ENCODE results near the gene IL20.

The IL20 gene

DNA sequence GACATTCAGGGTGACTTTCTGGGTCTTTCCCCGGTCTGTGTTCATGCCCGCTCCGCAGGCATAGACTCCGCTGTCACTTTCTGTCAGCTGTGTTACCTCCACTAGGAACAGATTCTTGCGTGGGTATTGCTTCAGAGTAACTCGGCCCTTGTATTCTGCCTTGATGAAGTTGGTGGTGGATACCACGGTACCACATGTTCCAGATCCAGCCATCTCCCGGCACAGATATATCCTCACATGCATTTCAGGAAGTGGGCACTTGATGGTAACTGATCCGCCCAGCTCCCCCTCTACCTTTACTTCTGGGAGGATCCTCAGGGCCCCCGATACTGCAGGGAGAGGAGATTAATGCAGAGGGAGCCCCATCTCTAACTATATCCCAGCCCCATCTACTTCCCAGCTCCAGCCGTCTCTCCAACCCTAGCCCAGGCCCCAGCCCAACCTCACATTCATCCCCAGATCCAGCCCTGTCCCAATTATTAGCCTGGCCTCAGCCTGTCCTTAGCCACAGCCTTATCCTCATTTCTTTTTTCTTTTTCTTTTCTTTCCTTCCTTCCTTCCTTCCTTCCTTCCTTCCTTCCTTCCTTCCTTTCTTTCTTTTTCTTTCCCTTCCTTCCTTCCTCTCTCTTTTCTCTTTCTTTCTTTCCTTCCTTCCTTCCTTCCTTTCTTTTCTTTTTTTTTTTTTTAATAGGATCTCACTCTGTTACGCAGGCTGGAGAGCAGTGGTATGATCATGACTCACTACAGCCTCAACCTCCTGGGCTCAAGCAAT is 48.5 kb downstream of the IL20 start:
- Histone ChIP-seq H4K20me1 (ENCODE audit: insufficient read depth, low read length) (no peaks in the 10 kb centered on the region), H3K9me3 (ENCODE audit: insufficient read depth, low read length) (no peaks in the 10 kb centered on the region), H3K36me3 (replicated peaks; ENCODE audit: low read depth, low read length) (no peaks in the 10 kb centered on the region), H3K27me3 (ENCODE audit: low read depth, low read length) (peaks cover 16% of the 10 kb centered on the region), H2AFZ (ENCODE audit: low read depth, low read length) (no peak overlapping the region), H3K79me2 (ENCODE audit: low read length) (no peaks in the 10 kb centered on the region), H3K4me2 (ENCODE audit: low read length) (no peak overlapping the region), H3K9ac (ENCODE audit: low read length) (no peak overlapping the region), H3K27ac (ENCODE audit: low read length) (no peak overlapping the region), H3K4me1 (ENCODE audit: low read length) (peaks cover 19% of the 10 kb centered on the region), H3K4me3 (ENCODE audit: low read length) (no peak overlapping the region)
- TF ChIP-seq, protein P1, sequence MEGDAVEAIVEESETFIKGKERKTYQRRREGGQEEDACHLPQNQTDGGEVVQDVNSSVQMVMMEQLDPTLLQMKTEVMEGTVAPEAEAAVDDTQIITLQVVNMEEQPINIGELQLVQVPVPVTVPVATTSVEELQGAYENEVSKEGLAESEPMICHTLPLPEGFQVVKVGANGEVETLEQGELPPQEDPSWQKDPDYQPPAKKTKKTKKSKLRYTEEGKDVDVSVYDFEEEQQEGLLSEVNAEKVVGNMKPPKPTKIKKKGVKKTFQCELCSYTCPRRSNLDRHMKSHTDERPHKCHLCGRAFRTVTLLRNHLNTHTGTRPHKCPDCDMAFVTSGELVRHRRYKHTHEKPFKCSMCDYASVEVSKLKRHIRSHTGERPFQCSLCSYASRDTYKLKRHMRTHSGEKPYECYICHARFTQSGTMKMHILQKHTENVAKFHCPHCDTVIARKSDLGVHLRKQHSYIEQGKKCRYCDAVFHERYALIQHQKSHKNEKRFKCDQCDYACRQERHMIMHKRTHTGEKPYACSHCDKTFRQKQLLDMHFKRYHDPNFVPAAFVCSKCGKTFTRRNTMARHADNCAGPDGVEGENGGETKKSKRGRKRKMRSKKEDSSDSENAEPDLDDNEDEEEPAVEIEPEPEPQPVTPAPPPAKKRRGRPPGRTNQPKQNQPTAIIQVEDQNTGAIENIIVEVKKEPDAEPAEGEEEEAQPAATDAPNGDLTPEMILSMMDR (IDR thresholded peaks at IDR 0.05; ENCODE audit: low read depth, low read length): no peak
- no peak for TF ChIP-seq EZH2phosphoT487 (IDR thresholded peaks at IDR 0.05; ENCODE audit: low read depth)

DNA sequence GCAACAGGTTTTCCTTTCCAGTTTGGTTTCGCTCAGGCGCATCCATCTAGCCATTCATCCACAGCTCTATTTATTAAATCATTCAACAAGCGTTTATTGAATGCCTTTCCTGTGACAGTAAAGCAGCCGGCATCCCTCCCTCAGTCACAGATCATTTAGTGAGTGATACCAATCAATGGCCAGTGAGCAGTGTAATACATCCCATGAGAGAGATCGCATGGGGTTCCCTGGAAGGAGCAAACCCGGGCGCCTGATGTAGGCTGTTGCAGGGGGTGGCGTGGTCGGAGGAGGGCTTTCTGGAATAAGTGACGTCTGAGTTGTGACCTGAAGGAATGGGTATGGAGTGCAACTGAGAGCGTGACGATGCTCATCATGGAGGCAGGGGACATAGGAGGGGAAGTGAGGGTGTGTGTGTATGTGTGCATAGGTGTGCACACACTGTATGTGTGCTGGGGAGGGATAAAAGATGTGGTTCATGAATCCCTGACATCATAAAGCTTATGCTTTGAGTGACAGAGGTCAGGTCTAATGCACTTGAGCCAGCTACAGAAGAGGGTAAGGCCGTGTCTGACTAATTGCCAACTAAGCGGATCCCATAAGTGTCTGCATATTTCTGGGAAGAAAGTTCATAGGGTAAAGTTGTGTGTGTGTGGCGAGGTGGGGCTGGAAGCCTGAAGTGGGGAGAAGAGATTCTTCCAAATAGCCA is 49.8 kb downstream of the IL20 start:
- peaks cover 14% of the 10 kb centered on the region for H3K4me1 ChIP-seq (ENCODE audit: low read length)
- no peaks in the 10 kb centered on the region for H3K79me2 ChIP-seq (ENCODE audit: low read length)
- H3K4me3 ChIP-seq (ENCODE audit: low read length): no peak overlapping the region
- no peak overlapping the region for H3K4me2 ChIP-seq (ENCODE audit: low read length)
- no peak overlapping the region for H3K27ac ChIP-seq (ENCODE audit: low read length)
- no peaks in the 10 kb centered on the region for H3K36me3 ChIP-seq (replicated peaks; ENCODE audit: low read depth, low read length)
- TF ChIP-seq EZH2phosphoT487 (IDR thresholded peaks at IDR 0.05; ENCODE audit: low read depth): no peak
- TF ChIP-seq, protein P1 (IDR thresholded peaks at IDR 0.05; ENCODE audit: low read depth, low read length): no peak
- no peaks in the 10 kb centered on the region for H4K20me1 ChIP-seq (ENCODE audit: insufficient read depth, low read length)
- no peak overlapping the region for H3K9ac ChIP-seq (ENCODE audit: low read length)
- no peak overlapping the region for H2AFZ ChIP-seq (ENCODE audit: low read depth, low read length)
- no peaks in the 10 kb centered on the region for H3K9me3 ChIP-seq (ENCODE audit: insufficient read depth, low read length)
- H3K27me3 ChIP-seq (ENCODE audit: low read depth, low read length): peaks cover 4% of the 10 kb centered on the region

DNA sequence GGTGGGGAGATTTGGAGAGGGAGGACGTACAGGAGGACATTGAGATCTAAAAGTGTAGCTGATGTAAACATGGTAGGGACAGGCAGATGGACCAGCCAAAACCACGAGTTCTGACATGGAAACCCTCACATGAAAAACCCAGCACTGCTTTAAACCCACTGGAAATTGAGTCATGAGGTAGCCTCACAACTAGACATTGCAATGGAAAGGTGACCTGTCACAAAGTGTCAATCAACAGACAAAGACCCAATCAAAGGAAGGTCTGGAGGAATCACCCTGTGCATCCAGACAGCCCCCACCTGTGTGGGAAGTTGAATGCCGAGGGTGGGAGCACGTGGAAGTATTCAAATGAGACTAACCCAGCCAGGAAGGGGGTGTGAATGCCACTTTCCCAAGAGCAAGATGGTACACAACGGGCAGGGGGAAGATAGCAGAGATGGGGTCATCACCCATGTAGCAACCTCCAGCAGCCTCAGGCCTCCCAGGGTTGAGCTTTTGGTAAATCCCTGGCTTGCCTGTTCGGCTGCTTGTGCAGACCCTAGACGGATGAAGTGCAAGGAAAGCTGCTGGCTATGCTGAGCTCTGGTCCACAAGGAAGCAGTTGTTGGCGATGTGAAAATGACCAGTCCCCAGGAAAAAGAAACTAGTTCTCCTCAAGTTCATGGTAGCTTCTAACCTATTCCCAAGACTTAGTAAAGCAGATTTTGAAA is 50.7 kb downstream of the IL20 start:
- H3K4me3 ChIP-seq (ENCODE audit: low read length): no peak overlapping the region
- no peak overlapping the region for H2AFZ ChIP-seq (ENCODE audit: low read depth, low read length)

More for the DNA sequence above, 50.7 kb downstream of the IL20 start:
- no peak for TF ChIP-seq EZH2phosphoT487 (IDR thresholded peaks at IDR 0.05; ENCODE audit: low read depth)
- TF ChIP-seq, protein P1 (IDR thresholded peaks at IDR 0.05; ENCODE audit: low read depth, low read length): no peak
- Histone ChIP-seq H3K9me3 (ENCODE audit: insufficient read depth, low read length) (no peaks in the 10 kb centered on the region), H3K27ac (ENCODE audit: low read length) (no peak overlapping the region), H4K20me1 (ENCODE audit: insufficient read depth, low read length) (no peaks in the 10 kb centered on the region), H3K36me3 (replicated peaks; ENCODE audit: low read depth, low read length) (no peaks in the 10 kb centered on the region), H3K4me1 (ENCODE audit: low read length) (peaks cover 19% of the 10 kb centered on the region), H3K79me2 (ENCODE audit: low read length) (no peaks in the 10 kb centered on the region), H3K9ac (ENCODE audit: low read length) (no peak overlapping the region), H3K27me3 (ENCODE audit: low read depth, low read length) (no peaks in the 10 kb centered on the region), H3K4me2 (ENCODE audit: low read length) (no peak overlapping the region)
